ENCODE data around the gene FAM110A.
A peak's percentile ranks its signal among the peaks of the same experiment; 100 is the strongest.
"Not testable (repeated sequence)": the region's sequence is repeated elsewhere in the genome, so short reads cannot be mapped to it uniquely, and the experiment has no call there.

FAM110A gene

DNA sequence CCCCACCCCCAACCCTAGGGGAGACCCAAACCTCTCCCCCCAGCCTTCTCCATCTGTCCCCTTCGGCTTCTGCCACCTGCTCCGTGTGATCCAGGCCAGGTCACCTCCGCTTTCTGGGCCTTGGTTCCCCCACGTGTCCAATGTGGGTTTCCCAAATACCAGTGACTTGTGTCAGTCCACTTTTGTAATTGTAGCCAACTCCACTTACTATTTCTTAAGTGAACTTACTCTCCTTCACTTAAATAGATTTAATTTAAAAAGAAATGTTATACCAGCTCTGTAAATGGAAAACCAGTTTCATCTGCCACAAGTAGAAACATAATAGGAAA is 10.0 kb upstream of the FAM110A start:
- DNase-seq (ENCODE audit: low read depth): no peak

DNA sequence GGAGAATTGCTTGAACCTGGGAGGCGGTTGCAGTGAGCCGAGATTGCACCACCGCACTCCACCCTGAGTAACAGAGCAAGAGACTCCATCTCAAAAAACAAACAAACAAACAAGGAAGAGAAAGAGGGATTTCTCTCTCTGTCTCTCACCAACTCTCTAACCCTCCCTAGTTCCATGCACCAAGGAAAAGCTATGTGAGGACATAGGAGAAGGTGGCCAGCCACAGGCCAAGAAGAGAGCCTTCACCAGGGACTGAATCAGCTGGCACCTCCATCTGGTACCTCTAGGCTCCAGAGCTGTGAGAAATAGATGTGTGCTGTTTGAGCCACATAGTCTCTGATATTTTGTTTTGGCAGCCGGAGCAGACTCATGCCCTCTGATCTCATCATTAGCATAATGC is 9.0 kb upstream of the FAM110A start:
- no peak for DNase-seq (ENCODE audit: low read depth)

DNA sequence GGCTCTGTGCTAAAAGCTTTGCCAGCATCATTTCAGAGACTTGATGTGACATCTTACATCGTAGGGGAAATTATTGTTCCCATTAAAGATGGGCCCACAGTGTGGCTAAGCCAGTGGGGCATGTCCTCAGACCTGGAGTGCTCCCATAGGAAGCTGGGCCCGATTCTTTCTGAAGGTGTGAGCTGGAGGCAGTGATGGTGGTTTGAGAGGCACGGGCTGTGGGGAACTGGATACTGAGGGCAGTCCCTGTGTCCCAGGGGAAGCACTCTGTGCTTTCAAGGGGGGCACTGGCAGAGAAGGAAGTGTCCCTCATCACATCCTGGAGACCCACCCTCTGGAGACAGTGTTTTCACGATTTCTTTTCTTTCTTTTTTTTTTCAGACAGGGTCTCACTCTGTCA is 8.6 kb upstream of the FAM110A start:
- no peak for DNase-seq (ENCODE audit: low read depth)

DNA sequence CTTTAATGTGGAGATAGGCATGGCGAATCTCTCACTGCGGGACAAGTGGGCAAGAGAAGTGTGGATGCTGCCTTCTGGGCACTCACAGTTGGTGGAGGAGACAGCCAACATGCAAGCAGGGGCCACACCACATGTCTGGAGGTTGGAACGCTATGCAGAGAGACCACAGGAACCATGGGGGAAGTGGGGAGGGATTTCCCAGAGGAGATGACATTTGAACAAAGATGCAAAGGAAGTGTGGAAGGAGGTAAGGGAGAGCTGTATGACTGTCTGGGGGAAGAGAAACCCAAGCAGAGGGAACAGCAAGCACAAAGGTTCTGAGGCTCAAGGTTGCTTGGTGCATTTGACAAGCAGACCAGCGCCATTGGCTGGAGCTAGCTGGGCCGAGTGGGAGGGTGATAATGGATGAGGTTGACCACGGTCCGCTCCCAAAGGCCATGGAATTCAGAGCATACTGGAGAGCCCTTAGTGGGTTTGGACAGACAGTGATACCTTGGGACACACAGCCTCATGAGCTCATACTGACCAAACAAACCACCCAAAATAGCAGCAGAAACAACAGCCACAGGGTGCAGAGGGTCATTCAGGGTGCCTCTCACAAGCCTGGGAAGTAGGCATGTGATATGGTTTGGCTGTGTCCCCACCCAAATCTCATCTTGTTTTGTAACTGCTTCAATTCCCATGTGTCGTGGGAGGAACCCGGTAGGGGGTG is 7.6 kb upstream of the FAM110A start:
- peak; percentile 53 for DNase-seq (ENCODE audit: low read depth)

DNA sequence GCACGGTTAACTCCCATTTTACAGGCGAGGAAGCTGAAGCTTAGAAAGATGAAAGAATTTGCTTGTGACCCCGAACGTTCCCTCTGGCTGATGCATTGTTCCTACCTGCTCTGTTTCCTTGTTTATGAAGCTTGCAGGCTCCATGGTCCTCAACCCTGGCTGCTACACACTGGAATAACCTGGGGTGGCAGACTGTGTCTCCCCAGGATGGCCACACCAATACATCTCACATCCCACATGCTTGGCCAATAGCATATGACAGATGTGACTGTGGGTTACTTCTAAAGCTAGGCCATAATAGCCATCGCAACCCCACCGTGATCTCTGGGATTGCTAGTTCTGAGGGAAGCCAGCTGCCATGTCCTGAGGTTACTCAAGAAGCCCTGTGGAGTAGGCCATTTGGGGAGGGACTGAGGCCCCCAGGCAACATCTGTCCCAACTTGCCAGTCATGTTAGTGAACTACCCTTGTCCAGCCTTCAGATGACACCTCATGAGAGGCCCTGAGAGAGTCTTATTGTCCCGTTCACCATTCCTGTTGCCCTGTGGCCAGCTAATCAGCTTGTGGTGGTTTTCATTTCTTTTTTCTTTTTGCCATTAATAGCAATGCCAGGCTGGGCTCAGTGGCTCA is 6.7 kb upstream of the FAM110A start:
- DNase-seq (ENCODE audit: low read depth): no peak

DNA sequence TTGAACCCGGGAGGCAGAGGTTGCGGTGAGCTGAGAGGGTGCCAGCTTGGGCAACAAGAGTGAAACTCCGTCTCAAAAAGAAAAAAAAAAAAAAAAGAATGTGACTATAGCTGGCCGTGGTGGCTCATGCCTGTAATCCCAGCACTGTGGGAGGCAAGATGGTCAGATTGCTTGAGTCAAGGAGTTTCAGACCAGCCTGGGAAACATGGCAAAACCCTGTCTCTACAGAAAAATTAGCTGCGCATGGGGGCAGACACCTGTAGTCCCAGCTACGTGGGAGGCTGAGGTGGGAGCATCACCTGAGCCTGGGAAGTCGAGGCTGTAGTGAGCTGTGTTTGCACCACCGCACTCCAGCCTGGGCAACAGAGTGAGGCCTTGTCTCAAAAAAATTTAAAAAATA is 5.5 kb upstream of the FAM110A start:
- not testable (repeated sequence) for DNase-seq (ENCODE audit: low read depth)

DNA sequence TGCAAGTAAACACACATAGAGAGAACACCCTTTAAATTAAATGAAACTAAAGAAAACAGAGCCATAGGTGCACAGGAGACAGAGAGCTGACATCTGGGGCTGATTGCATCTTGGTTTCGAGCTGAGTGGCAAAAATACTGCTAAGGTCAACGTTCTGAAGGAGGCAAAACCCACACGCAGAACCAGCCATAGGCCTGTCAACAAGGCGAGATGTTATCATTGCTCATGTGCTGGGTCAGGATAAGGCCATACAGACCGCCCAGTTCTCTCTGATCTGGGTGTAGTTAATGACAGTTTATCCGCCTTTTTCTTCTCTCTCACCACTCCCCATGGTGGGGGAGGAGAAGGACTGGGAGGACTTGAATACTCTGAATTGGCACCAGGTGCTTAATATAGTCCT is 4.5 kb upstream of the FAM110A start:
- no peak for DNase-seq (ENCODE audit: low read depth)

DNA sequence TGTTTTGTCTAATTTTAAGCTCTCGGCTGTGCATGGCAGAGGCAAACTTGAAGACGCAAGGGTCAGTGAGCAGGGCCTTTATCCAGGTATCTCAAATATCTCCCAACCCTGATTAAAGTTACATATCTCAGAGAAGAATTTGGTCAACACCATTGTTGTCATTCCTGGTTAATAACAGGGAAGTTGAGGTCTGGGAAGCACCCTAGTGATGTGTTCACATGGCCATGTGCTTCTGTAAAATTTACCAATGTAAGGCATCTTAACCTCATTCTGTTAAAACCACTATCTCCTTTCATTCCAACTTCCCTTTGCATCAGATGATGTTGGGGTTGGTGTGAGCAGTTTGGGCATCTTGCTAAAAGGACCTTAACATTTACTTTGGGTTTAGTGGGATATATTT is 4.0 kb upstream of the FAM110A start:
- peak; percentile 75 for DNase-seq (ENCODE audit: low read depth)

DNA sequence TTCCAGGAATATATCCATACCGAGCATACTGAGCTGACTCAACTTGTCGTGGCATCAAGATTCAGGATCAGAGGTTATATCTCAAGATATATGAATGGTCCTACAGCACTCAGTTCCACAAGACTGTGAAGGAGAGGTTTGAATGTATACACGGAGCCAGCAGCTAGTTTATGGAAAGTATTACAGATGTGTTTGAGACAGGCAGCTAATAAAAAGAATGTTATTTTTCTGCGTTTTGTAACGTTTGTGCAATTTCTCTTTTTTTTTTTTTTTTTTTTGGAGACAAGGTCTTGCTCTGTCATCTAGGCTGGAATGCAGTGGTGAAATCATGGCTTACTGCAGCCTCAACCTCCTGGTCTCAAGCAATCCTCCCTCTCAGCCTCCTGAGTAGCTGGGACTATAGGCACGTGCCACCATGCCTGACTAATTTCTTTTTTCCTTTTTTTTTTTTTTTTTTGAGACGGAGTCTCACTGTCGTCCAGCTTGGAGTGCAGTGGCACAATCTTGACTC is 3.4 kb upstream of the FAM110A start:
- DNase-seq (ENCODE audit: low read depth): peak; percentile 91

DNA sequence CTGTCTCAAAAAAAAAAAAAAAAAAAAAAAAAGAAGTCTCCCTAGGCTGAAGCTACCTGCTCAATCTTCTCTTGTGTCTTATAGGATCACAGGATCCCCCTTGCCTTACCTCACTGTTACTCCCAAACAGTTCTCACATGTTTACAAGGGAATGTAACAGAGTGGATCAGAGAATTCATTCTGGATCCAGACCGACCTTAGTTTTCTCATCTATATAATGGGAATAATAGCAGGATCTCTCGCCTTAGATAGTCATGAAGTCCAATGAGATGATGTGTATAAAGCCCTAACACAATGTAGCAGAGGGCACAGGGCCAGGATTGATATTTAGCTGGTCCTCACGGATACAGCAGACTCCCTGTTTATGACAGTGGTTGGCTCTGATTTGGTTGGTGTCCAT is 2.3 kb upstream of the FAM110A start:
- no peak for DNase-seq (ENCODE audit: low read depth)

DNA sequence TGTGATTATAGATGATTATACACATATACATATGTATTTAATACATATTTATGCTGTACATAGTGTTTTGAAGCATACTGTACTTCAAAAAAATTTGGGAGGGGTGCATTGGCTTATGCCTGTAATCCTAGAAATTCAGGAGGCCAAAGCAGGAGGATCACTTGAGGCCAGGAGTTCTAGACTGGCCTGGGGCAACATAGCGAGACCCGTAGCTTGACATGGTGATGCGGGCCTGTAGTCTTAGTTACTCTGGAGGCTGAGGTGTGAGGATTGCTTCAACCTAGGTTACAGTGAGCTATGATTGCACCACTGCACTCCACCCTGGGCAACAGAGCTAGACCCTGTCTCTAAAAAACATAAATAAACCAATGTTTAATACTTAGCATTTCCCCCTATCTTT is 1.6 kb upstream of the FAM110A start:
- DNase-seq (ENCODE audit: low read depth): no peak

DNA sequence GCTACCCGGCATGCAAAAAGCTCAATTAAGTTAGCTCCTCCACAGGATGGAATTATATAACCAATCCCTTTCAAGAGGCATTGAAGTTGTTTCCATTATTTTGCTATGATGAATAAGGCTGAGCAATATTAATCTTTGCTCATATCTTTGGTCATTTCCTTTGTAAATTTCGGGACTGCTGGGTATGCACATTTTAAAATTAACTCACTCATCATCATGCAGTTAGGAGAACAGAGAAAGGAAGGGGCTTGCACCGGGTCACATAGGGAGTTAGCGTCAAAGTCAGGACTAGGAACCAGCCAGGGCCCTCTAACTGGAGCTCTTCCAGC is 430 bp upstream of the FAM110A start:
- DNase-seq (ENCODE audit: low read depth): no peak

DNA sequence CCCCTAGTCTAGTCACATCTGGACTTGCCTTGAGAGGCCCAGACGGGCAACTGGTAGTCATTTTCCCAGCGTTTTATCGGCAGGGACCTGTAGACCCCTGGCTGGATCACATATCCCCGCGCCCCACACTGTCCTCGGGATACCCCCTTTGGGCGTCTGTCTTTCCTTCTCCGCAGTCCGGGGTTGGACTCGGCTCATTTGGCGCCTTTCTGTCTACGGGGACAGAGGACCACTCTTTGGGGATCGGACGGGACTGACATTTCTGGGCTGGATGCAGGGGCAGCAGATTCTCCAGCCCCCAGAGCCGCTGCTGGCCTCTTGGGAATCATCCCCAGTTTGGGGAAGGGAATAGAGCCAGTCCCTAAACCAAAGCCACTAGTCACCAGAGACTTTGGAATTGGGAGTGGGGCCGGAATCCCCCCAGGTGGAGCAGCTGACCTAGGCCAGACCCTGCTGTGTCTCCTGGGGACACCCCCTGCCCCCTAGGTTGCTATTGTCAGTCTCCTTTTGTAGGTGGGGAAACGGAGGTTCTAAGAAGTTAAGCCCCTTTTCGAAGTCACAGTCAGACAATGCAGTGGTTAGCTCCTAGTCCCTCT is 734 bp downstream of the FAM110A start:
- no peak for DNase-seq (ENCODE audit: low read depth)

DNA sequence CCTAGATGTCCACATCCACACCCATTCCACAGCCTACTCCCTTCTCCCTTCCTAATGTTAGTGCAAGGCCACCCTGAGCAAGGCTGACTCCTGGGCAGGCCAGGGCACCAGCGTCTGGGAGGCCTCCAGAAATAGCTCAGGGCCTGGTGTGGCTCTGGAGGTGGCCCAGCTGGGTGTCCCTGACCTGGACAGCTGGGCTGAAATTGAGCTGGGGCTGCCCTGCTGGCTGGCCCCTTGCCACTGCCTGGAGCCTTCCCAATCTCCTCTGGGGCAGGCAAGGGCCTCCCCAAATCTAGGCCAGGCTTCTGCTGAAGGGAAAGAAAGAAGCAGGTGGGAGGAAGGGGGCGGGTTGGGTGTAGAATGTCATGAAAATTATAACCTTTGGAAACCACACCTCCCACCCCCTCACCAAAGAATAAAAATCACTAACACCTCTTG is 2.1 kb downstream of the FAM110A start:
- no peak for DNase-seq (ENCODE audit: low read depth)

DNA sequence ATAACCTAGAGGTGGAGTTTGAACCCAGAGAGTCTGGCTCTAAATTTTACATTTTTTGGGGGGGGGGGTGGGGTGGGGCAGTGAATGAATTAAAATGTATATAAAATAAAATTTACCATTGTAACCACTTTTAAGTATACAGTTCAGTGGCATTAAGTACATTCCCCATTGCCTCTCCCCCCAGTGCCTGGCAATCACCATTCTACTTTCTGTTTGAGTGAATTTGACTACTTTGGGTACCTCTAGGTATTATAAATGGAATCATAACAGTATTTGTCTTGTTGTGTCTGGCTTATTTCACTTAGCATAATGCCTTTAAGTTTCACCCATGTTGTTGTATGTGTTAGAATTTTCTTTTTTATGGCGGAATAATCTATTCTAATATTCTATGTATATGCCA is 2.7 kb downstream of the FAM110A start:
- no peak for DNase-seq (ENCODE audit: low read depth)

DNA sequence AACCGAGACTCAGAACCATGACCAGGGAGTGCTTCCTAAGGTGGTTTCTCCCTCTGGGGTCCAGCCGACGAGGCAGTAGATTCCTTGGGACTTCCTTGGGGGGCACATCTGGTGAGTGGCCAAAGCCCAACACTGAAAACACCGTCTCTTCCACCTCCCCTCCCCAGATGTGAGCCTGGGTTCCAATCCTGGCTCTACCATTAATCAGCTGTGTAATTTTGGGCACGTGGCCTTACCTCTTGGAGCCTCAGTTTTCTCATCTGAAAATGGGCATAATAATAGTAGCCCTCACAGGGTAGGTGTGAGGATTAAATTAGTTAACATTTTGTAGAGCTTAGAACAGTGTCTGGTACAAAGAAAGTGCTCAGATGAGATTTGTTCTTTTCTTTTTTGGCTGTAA is 5.5 kb downstream of the FAM110A start:
- no peak for DNase-seq (ENCODE audit: low read depth)

DNA sequence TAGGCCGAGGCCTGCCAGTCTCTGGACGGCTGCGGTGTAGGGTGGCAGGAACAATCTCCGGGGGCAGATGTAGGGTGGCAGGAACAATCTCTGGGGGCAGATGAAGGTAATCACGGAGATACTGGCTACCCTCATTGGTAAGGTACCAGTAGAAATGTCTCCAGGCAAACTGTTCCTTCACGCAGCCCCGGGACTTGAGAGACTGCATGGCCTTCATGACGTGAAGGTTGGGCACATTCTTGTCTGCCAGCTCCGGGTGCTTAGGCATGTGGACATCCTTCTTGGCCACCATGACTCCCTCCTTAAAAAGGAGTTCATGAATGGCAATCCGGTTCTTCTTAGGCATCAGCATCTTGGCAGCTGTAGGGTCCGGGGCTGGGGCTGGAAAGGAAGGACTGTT is 6.1 kb downstream of the FAM110A start:
- DNase-seq (ENCODE audit: low read depth): no peak

DNA sequence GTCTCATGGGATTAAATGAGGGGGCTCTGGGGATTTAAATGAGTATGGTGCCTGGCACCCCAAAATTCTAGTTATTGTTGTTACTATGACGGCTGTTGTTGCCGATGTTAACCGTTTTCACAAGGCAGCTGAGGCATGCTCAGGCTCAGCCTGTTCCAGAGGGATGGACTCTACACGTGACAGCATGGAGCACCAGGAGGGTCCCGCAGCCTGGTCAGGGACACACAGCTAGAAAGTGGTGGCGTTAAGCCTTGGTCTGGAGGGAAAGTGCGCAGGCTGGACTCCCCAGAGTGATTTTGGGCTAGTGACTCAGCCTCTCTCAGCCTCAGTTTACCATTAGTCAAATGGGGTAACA is 7.0 kb downstream of the FAM110A start:
- no peak for DNase-seq (ENCODE audit: low read depth)

DNA sequence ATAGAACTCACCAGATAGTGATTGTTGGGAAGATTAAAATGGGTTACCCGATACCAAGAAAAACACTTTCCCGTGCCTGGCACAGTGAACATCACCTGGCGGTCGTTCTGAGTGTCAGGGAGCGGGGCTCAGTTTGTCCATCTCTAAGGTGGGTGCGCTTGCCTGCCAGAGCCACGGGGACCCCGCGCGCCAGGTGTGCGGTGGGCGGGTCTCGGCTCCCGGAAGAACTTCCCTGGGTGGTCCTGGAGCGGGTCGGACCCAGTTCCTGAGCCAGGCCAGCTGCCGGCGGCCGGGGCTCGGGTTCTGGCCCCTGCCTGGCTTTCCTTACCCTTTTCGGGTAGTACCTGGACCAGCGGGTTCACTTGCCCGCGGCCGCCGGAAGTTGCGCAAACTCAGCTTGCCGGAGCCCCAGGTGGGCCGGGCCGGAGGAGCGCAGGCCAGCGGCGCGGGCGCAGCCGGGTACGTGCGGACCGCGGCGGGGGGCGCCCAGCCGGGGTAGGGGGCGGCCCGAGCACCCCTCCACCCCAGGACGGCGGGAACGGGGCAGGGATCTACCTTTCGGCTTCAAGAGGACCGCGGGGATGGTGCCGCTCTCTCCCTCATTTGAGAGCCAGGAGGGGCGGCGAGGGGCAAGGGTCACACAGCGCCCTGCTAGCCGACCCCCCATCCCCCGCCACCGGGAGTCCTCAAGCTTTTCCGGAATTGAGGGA is 7.5 kb downstream of the FAM110A start:
- DNase-seq (ENCODE audit: low read depth): no peak

DNA sequence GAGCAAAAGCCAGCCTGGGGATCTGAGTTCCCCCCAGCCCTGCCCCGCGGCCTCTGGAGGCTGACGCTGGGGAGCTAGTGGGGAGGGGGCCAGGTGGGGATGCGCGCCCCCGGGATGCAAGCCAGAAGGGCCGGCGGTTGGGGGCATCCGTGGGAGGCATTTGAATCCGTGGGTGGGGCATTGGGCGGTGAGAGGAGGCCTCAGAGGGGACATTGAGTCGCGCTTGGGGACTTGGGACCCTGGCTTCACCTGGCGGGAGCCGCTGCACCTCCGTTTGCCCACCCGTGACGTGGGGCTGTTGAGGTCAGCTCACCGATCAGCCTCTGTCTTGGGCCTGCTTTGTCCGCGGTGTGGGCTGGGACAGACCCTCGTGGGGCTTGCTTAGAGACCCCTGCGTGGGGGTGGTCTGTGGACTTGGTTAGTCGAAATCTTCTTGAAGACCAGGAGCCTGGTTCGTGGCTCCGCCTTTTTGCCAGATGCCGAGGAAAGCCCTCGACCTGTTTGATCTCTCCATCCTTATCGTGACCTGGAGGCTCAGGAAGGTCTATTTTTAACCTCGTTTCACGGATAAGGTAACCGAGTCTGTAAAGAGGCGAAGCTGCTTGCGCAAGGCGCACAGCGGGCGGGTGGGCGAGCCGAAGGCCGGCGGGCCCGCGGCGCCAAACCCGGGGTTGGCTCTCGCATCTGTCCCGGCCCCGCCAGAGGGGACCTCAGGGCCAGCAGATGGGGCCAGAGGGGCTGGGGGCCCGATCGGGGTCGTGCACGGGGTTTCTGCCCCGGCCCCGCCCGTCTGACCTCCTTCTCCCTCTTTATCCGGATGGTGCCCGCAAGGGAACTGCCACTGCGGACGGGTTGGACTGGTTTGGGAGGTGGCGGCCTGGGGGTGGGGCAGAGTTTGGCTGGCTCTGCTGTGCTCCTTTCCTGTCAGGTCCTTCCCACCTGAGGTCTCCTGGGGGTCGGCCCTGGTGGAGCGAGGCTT is 8.3 kb downstream of the FAM110A start:
- no peak for DNase-seq (ENCODE audit: low read depth)

DNA sequence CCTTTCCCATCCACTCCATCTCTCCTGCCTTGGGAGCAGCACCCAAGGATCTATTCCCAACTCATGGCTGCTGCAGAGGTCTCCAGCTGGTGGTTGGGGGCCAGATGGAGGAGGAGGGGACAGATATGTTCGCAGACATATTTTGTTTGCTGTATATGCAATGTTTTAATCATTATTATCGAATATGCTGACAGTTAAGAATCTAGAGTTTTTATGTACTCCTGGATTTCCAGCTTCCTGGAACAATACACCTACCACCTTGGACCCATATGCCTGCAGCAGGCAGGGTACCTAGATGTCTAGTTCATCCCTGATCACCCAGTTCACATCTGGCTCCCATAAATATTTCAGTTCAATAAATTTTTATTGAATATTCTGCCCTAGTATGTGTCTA is 9.0 kb downstream of the FAM110A start:
- DNase-seq (ENCODE audit: low read depth): no peak

DNA sequence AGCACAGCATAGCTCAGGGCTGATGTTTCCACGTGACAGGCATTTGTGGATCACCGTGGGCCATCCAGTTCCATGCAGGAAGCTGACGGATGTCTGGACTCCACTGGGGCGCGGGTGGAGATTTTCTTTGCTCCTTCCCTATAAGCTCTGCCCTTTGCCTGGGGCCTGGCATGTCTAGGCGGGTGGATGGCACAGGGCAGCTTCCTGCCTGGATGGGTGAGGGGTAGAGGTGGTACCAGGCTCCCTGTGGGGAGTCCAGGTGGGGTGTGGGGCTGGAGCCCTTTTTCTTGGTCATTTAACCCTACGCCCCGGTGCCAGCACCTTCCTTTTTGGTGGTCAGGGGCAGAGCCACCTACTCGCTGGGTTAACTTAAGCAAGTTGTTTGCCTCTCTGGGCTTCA is 10.4 kb downstream of the FAM110A start:
- no peak for DNase-seq (ENCODE audit: low read depth)
